ENCODE results near the gene GFOD2. TPM values are rescaled to one million over a fixed set of nuclear protein-coding genes. Genes with fewer than 3 reads are reported as not detected.

GFOD2 gene
- total and polyA plus RNA-seq, 2 of the 13 experiments (the other 11 are each of a cell fraction or from before 2014, with no cell fraction given), result 11.1 to 17.2 TPM

DNA sequence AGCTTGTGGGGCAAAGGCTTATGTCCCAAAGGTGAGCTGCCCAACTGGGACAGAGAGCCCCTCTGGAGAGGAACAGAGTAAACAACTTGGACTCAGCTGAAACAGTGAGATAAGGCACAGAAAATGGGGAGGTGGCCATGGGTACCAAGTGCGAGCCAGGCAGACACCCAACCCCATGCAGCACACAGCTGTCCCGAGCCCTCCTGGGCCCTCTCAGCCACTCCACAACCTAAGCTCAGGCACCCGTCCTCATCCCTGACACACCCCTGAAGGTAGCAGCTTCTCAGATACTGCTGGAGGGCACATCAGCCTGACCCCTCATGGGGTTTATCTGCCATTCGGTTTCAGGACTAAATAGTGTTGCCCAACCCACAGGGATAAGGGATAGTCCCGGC is 4.8 kb upstream of the GFOD2 start (continued):
- TF ChIP-seq ZNF589 (CRISPR knock-in tag; conservative IDR thresholded peaks at IDR 0.05), result no peak
- TF ChIP-seq, protein P1, sequence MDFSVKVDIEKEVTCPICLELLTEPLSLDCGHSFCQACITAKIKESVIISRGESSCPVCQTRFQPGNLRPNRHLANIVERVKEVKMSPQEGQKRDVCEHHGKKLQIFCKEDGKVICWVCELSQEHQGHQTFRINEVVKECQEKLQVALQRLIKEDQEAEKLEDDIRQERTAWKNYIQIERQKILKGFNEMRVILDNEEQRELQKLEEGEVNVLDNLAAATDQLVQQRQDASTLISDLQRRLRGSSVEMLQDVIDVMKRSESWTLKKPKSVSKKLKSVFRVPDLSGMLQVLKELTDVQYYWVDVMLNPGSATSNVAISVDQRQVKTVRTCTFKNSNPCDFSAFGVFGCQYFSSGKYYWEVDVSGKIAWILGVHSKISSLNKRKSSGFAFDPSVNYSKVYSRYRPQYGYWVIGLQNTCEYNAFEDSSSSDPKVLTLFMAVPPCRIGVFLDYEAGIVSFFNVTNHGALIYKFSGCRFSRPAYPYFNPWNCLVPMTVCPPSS (IDR thresholded peaks at IDR 0.05), result no peak
- TF ChIP-seq MAFK (conservative IDR thresholded peaks at IDR 0.05 in 1 of 2, IDR thresholded peaks at IDR 0.05 in 1 of 2; ENCODE audit: low read length in 2 of 2), result no peak

- CTCF ChIA-PET (ENCODE audit: low intra/inter-chr PET ratio, low total read pairs), result no interaction called here
- in situ Hi-C loops (cut with HindIII; ENCODE audit: extremely low pct_ligation_motif_present, low pct_unique_long_range_greater_than_20kb), result no loop called here
These were observed 4.2 kb upstream of the GFOD2 start for GRCh38 chr16:67723151-67723910.

More at GRCh38 chr16:67723151-67723910, 4.2 kb upstream of the GFOD2 start:
- Histone ChIP-seq H3K4me3 (replicated peaks in 1 of 3; ENCODE audit: insufficient read depth in 1 of 3, low read depth in 2 of 3, low read length in 3 of 3) (no peak overlapping the region), H4K20me1 (ENCODE audit: insufficient read depth, low read length) (no peaks in the 10 kb centered on the region), H2AFZ (ENCODE audit: low read length) (no peak overlapping the region), H3K9ac (ENCODE audit: insufficient read depth, low read depth, low read length) (no peak overlapping the region), H3K4me1 (ENCODE audit: insufficient read depth, low read length) (peaks cover 30% of the 10 kb centered on the region), H3K4me2 (ENCODE audit: low read depth, low read length) (no peak overlapping the region), H3K79me2 (ENCODE audit: insufficient read depth, low read length) (peaks cover 6% of the 10 kb centered on the region), H3K36me3 (replicated peaks in 1 of 2; ENCODE audit: control insufficient read depth in 1 of 2, insufficient read depth in 2 of 2, low read length in 2 of 2) (peaks cover 12 to 21% of the 10 kb centered on the region in 2 experiments), H3K27me3 (ENCODE audit: control insufficient read depth in 1 of 2, insufficient read depth in 2 of 2, low read length in 2 of 2) (no peaks in the 10 kb centered on the region; a peak in 1 of 5 replicates), H3K9me3 (ENCODE audit: low read length) (no peaks in the 10 kb centered on the region), H3K27ac (ENCODE audit: extremely low read length, insufficient read depth, low read length) (no peak overlapping the region)
- FAIRE-seq (no peak), ATAC-seq (no peak), DNase-seq (ENCODE audit: low spot score) (no peak)
- POLR2A ChIA-PET, result interaction anchor here (0.9 kb wide), 1 partner anchor 83 kb away, joined by 3 read pairs; the partner anchor contains the start of genes RANBP10 and TSNAXIP1
- BruUV-seq (replicated peaks), result no TSS peak
- TF ChIP-seq ZNF605 (CRISPR knock-in tag; IDR thresholded peaks at IDR 0.05), result no peak
- peak; percentile 22 for TF ChIP-seq AGO2 (optimal IDR thresholded peaks at IDR 0.05; ENCODE audit: low read depth, low read length)
- intact Hi-C loops (cut with micrococcal nuclease; ENCODE audit: unreplicated experiment), result no loop called here
- WGBS (ENCODE audit: low lambda C conversion rate), result 97% methylated on average over 3 of the region's 5 CpGs
